ENCODE results near the gene SPARC.
A peak's percentile ranks its signal among the peaks of the same experiment; 100 is the strongest.

SPARC gene

DNA sequence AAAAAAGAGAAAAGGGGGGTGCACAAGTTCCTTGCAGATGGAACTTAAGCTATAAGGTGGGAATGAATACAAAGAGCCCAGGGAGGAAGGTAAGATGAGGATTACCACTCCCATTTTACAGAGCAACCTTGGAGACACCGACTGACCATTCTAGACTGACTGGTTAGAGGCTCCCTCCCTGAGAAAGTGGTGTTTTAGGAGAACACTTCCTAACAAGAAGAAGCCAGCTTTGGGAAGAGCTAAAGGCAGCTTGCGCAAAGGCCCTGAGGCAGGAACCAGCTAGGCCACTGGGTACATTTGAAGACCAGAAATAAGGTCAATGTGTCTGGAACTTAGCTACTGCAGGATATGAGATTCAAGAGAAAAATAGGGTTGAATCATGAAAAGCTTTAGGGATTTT lies 38.6 kb downstream of the SPARC start:
- no peak for DNase-seq (ENCODE audit: low read depth)
- H3K4me3 ChIP-seq (ENCODE audit: low read depth, low read length) = no peak overlapping the region
- TF ChIP-seq CTCF (IDR thresholded peaks at IDR 0.05; ENCODE audit: control insufficient read depth, extremely low read depth, insufficient read depth) = no peak

GRCh38 chr5:151647320-151647861 lies 39.3 kb downstream of the SPARC start:
- no peak overlapping the region for H3K4me3 ChIP-seq (ENCODE audit: low read depth, low read length)
- no peak for TF ChIP-seq CTCF (IDR thresholded peaks at IDR 0.05; ENCODE audit: control insufficient read depth, extremely low read depth, insufficient read depth)
- DNase-seq (ENCODE audit: low read depth) = no peak

GRCh38 chr5:151646334-151646733 lies 40.4 kb downstream of the SPARC start:
- no peak for DNase-seq (ENCODE audit: low read depth)
- no peak overlapping the region for H3K4me3 ChIP-seq (ENCODE audit: low read depth, low read length)

DNA sequence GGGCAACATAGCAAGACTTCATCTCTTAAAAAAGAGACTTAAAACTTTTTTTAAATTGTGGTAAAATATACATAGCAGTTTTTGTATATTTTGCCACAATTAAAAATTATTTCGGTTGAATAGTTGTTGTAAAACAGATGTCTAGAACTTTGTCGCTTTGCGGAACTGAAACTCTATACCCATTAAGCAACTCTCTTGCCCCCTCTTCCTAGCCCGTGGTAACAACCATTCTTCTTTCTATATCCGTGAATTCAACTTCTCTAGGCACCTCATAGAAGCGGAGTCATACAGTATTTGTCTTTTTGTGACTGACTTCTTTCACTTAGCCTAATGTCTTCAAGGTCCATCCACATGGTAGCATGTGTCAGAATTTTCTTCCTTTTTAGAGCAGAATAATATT lies 43.3 kb downstream of the SPARC start:
- no peak overlapping the region for H3K4me3 ChIP-seq (ENCODE audit: low read depth, low read length)
- DNase-seq (ENCODE audit: low read depth) = no peak
- TF ChIP-seq CTCF (IDR thresholded peaks at IDR 0.05; ENCODE audit: control insufficient read depth, extremely low read depth, insufficient read depth) = no peak

More at GRCh38 chr5:151646334-151646733, 40.4 kb downstream of the SPARC start:
- no peak for TF ChIP-seq CTCF (IDR thresholded peaks at IDR 0.05; ENCODE audit: control insufficient read depth, extremely low read depth, insufficient read depth)

- DNase-seq (ENCODE audit: low read depth) = no peak
- H3K4me3 ChIP-seq (ENCODE audit: low read depth, low read length) = no peak overlapping the region
- no peak for TF ChIP-seq CTCF (IDR thresholded peaks at IDR 0.05; ENCODE audit: control insufficient read depth, extremely low read depth, insufficient read depth)
Observed at GRCh38 chr5:151642472-151643140, 44.1 kb downstream of the SPARC start.

DNA sequence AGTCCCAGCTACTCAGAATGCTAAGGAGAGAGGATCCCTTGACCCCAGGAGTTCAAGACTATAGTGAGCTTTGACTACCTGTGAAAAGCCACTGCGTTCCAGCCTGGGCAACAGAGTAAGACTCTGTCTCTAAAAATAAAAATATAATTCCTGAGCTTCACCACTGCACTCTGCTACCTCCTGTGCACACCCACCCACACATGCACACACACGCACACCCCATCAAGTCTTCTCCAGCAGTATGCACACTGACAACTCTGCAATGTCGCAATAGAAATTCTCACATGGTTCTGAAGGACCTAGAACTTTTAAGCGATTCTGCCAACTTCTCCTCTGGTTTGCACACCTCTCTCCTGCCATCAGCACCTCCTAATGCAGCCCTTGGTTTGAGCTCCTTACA lies 48.1 kb downstream of the SPARC start:
- no peak overlapping the region for H3K4me3 ChIP-seq (ENCODE audit: low read depth, low read length)
- no peak for TF ChIP-seq CTCF (IDR thresholded peaks at IDR 0.05; ENCODE audit: control insufficient read depth, extremely low read depth, insufficient read depth)
- DNase-seq (ENCODE audit: low read depth) = no peak

- TF ChIP-seq CTCF (IDR thresholded peaks at IDR 0.05; ENCODE audit: control insufficient read depth, extremely low read depth, insufficient read depth) = no peak
- DNase-seq (ENCODE audit: low read depth) = peak; percentile 7
- H3K4me3 ChIP-seq (ENCODE audit: low read depth, low read length) = no peak overlapping the region
Observed at GRCh38 chr5:151637676-151638075, 49.0 kb downstream of the SPARC start.

Data from LNCaP clone FGC (cell line).